ENCODE data around the gene HPCAL1.
"Not testable (repeated sequence)": the region's sequence is repeated elsewhere in the genome, so short reads cannot be mapped to it uniquely, and the experiment has no call there.

Gene HPCAL1

GRCh38 chr2:10430886-10431622 is 128.3 kb downstream of the HPCAL1 start:
- no peak for DNase-seq

GRCh38 chr2:10431797-10432196 is 129.1 kb downstream of the HPCAL1 start:
- DNase-seq = no peak

DNA sequence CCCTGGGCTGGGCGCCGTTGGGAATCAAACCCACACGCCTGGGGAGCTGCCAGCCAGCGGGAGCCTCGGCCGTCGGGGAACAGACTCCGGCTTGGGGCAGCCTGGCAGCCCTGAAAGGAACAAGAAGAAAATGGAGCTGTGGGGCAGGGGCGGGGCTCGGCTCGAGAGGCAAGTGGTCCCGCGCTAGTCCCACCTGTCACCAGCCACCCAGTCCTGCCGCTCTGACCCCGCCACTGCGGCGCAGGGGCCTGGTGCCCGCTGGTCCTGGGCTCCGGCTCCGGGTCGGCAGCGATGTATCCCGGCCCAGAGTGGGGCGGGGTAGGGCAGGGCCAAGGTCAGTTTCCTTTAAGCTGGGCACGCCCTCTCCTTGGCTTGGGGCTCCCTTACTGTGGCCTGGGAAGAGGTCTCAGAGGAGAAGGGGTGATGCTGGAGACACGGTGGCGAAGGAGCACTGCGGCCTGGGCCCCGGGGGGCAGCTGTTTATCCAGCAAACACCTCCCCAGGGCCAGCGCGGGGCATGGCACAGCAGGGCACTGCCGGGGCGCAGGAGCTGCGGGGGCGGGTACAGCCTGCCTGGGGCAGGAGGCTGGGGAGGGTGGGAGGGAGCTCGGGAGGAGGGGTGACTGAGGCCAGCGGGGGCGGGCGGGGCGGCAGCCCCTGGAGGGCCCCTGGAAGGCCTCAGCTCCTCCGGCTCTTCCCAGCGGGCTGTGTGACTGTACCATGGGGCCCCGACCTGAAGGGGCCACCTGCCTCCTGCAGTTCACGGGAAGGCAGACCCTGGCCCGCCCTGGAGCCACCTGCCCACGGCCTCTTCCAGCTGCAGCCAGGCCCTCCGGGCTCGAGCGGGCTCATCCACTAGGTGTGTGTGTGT is 129.8 kb downstream of the HPCAL1 start:
- DNase-seq = no peak

- no peak for DNase-seq
Observed at GRCh38 chr2:10433264-10433946, 130.7 kb downstream of the HPCAL1 start.

DNA sequence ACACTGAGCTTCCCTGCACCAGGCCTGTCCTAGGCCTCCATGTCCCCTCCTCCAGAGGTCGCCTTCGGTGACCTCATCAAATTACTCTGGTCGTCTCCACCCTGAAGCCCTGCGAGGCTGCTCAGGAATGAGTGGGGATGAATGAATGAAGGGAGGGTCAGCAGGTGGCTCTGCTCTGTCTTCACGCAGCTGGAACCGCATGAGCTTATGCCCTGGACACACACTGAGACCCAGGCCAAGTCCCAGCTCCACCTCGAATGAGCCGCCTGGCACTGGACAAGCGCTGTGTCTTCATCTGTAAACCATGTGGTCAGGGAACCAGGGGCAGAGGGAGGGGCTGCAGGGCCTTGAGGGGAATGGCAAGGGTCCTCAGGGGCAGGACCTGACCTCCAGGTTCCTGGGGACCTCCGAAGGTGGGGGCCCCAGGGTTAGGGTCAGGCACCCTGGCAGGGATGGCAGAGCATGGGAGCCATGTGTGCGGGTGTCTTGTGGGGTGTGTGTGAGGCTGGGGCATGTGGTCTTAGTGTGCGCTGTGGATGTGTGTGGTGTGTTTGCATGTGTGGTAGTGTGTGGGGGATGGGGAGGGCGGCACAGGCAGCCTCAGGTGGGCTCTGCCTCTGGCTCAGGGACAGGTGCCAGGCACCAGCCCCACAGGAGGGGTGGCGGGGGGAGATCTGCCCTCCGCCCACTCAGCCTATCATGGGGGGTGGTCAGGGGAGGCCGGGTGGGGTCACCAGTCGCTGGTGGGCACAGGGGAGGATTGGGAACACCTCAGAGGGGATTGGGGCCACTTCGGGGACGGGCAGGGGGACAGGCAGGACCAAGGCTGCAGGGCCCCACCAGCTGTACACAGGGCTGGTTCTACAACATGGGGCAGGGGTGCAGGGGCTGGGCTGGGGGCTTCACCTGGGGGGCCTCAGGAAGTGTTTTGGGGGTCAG is 131.5 kb downstream of the HPCAL1 start:
- no peak for DNase-seq

DNA sequence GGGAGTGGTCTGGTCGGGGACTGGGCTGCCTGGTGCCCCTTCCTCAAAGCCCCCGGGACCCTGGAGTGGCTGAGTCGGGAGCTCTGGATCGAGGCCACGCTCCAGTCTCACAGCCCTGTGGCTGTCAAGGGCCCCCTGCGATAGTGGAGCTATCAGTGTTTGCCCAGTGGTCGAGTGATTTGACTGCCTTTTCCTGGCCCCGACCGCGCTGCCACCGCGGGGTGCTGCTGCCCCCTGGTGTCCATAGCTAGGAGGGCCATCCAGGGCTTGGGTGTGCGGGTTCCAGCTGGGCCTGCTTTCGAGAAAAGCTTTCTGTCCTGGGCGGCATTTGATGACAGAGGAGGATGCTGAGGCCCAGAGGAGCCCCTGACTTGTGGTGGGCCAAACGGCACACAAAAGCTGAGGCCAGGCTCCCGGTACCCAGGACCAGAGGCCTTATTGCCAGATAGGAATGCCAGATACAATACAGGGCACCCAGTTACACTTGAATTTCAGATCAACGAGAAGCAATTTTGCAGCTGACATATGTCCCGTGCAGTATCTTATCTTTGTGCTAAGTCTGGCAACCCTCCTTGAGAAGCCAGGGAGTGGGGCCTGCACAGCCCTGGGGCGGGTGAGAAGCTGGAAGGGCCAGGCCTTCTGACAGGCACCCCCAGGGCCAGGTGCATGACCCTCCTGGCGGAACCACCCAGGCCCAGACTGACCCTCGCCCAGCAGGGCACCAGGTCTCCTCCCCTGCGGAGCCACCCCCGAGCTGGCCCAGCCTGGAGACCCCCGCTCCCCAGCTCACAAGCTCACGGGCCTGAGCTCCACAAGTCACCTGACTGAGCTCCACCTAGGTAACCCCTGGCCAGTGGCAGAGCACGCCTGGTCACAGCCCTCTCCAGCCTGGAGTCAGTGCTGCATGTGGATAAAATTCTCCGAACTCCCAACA is 132.4 kb downstream of the HPCAL1 start:
- DNase-seq = peak; percentile 70

- DNase-seq = no peak
Observed at GRCh38 chr2:10435820-10436204, 133.1 kb downstream of the HPCAL1 start.

DNA sequence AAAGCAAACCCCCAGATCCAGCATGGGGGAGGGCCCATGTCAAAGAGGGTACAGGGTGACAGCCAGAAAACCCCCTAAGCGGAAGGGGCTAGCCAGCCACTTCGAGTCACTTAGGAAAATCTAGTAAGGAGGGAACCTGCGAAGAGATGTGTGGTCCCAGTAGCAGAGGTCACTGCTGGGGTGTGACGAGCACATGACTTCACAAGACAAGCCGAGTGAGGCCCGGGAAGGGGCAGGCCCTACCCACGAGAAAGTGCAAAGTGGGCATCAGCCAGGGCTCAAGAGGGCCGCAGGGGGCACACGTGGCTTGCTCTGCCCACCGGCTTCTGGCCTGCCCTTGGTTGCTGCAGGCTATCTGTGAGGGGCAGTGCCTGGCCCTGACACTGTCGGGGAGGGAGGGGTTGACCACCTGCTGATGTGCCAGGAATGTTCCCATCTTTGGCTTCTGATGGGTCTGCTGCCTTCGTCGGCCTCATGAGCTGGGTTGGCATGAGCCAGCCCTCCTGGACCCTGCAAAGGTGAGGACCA is 133.9 kb downstream of the HPCAL1 start:
- DNase-seq = no peak

DNA sequence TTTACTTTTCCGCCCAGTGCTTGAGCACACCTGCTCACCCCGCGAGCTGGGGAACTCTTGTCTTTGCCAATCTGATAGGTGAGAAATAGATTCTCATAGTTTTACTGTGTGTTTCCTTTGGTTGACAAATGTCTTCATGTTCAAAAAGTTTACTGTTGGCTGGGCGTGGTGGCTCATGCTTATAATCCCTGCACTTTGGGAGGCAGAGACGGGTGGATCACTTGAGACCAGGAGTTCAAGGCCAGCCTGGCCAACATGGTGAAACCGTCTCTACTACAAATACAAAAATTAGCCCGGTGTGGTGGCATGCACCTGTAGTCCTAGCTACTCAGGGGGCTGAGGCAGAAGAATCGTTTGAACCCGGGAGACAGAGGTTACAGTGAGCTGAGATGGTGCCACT is 135.1 kb downstream of the HPCAL1 start:
- DNase-seq = no peak

- no peak for DNase-seq
Observed at GRCh38 chr2:10438688-10439087, 136.0 kb downstream of the HPCAL1 start.

- no peak for DNase-seq
Observed at GRCh38 chr2:10439185-10439879, 136.6 kb downstream of the HPCAL1 start.

DNA sequence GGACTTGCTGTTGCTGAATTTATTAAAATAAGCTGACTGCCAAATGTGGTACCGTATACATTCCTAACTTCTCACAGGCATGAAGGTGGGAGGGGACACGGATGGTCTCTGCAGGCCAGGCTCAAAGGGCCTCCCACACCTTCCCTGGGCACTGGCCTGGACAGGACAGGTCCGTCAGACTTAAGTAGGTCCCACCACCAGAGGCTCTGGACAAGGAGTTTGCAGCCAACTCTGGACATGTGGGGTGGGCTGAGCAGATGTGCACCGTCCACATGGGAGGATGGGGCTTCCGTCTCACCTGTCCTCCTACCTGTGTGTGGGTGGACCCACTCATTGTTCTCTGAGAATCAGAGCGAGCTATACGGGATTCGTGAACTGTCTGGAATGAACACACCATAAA is 137.3 kb downstream of the HPCAL1 start:
- DNase-seq = no peak

DNA sequence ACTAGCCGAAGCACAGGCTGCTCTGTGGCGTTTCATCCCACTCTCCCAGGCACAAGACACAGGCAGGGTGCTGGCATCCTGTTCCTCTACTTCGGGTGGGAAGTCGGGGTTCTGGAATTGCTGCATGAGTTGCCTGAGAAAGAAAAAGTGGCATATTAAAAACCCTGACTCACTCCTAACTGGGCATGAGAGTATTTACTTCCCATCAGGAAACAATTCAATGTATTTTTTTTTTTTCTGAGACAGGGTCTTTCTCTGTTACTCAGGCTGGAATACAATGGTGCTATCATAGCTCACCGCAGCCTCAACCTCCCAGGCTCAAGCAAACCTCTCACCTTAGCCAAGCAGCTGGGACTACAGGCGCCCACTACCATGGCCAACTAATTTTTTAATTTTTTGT is 138.0 kb downstream of the HPCAL1 start:
- no peak for DNase-seq

DNA sequence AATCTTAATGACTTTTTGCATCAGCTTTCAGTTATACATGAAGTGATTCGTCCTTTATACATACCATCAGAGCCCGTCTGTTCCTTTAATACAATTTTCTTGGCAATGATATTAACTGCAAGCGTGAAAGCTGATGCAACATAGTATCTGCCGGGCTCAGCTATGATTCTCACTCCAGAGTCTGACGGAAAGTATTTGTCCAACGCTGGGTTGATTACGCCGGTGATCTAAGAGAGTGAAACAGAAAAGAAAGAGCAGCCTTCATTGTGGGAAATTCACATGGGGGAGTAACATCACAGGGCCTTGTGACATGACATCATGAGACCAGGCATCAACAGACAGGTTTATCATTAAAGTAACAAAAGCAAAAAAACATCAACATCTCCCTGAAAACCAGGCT is 139.2 kb downstream of the HPCAL1 start:
- DNase-seq = no peak

- DNase-seq = not testable (repeated sequence)
Observed at GRCh38 chr2:10442469-10443126, 139.9 kb downstream of the HPCAL1 start.

GRCh38 chr2:10444463-10444862 is 141.8 kb downstream of the HPCAL1 start:
- DNase-seq = no peak

DNA sequence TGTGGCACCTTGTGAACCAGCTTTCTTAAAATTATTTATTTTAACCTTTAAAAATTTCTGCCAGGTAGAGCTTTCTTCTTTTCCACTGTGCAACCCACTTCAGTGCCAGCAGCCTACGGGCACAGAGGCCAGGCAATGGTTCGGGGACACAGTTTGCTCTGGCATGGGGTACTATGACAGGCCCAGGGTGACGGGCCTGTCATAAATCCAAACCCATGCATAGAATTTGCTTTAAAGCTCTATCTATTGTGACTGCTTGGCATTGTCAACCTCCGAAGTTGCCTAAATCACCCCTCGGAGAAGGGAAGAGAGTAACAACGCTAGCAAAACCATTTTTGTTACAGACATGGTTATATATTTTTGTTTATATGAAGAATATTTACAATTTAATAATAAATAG is 143.9 kb downstream of the HPCAL1 start:
- DNase-seq = no peak

- peak; percentile 25 for DNase-seq
Observed at GRCh38 chr2:10447300-10447894, 144.7 kb downstream of the HPCAL1 start.

GRCh38 chr2:10447895-10448575 is 145.3 kb downstream of the HPCAL1 start, which contains the start of gene ODC1:
Gene ODC1 (minus strand): TSS chr2:10448327. CDS start chr2:10445032, 3,295 bp downstream.
- peak; percentile 96 for DNase-seq
